Ishikawa (cell line): ENCODE measurements around the gene AGK.

ENCODE experiments used
- CEBPB ChIP-seq: IDR thresholded peaks from 2 replicates; pipeline ENCODE4 v1.6.1; 2012
- CREB1 ChIP-seq: IDR thresholded peaks from 2 replicates; pipeline ENCODE4 v1.6.1; 2012; ENCODE audit warnings: low read depth
- EGR1 ChIP-seq: IDR thresholded peaks from 2 replicates; pipeline ENCODE4 v1.6.1; 2012
- EP300 ChIP-seq: IDR thresholded peaks from 2 replicates; pipeline ENCODE4 v1.6.1; 2012; ENCODE audit warnings: borderline replicate concordance
- FOXM1 ChIP-seq: IDR thresholded peaks from 2 replicates; pipeline ENCODE4 v1.6.1; 2012; ENCODE audit warnings: low read depth, borderline replicate concordance
- MAX ChIP-seq: IDR thresholded peaks from 2 replicates; pipeline ENCODE4 v1.6.1; 2012
- NFIC ChIP-seq: IDR thresholded peaks from 2 replicates; pipeline ENCODE4 v1.6.1; 2012
- RAD21 ChIP-seq: IDR thresholded peaks from 2 replicates; pipeline ENCODE4 v1.6.1; 2012; ENCODE audit warnings: low read depth
- REST ChIP-seq: IDR thresholded peaks from 2 replicates; pipeline ENCODE4 v1.6.1; 2012; ENCODE audit warnings: low read depth, mild to moderate bottlenecking
- TAF1 ChIP-seq: IDR thresholded peaks from 2 replicates; pipeline ENCODE4 v1.6.1; 2012; ENCODE audit warnings: low read depth, mild to moderate bottlenecking
- TEAD4 ChIP-seq: IDR thresholded peaks from 2 replicates; pipeline ENCODE4 v1.6.1; 2012
- USF1 ChIP-seq: IDR thresholded peaks from 2 replicates; pipeline ENCODE4 v1.6.1; 2012
- YY1 ChIP-seq: IDR thresholded peaks from 2 replicates; pipeline ENCODE4 v1.6.1; 2012; ENCODE audit warnings: low read depth

GRCh38 chr7:141562543-141562942 lies 11.3 kb downstream of the AGK start:
- no peak for TF ChIP-seq MAX
- no peak for TF ChIP-seq EGR1
- TF ChIP-seq CREB1: no peak
- TF ChIP-seq CEBPB: no peak
- TF ChIP-seq RAD21: no peak
- TF ChIP-seq NFIC: no peak
- no peak for TF ChIP-seq TEAD4
- no peak for TF ChIP-seq TAF1
- TF ChIP-seq YY1: no peak
- no peak for TF ChIP-seq EP300
- no peak for TF ChIP-seq USF1
- no peak for TF ChIP-seq REST
- TF ChIP-seq FOXM1: no peak
